Measurements from ENCODE around the gene KIF2C.
A peak's percentile ranks its signal among the peaks of the same experiment; 100 is the strongest.
"Not testable (repeated sequence)": the region's sequence is repeated elsewhere in the genome, so short reads cannot be mapped to it uniquely, and the experiment has no call there.

KIF2C gene

GRCh38 chr1:44799770-44800584, 60.3 kb downstream of the KIF2C start, which contains the start of gene PLK3:
PLK3 (plus strand) TSS chr1:44800377; CDS start chr1:44800464, 87 bp downstream.
- DNase-seq, result peak; percentile 67

DNA sequence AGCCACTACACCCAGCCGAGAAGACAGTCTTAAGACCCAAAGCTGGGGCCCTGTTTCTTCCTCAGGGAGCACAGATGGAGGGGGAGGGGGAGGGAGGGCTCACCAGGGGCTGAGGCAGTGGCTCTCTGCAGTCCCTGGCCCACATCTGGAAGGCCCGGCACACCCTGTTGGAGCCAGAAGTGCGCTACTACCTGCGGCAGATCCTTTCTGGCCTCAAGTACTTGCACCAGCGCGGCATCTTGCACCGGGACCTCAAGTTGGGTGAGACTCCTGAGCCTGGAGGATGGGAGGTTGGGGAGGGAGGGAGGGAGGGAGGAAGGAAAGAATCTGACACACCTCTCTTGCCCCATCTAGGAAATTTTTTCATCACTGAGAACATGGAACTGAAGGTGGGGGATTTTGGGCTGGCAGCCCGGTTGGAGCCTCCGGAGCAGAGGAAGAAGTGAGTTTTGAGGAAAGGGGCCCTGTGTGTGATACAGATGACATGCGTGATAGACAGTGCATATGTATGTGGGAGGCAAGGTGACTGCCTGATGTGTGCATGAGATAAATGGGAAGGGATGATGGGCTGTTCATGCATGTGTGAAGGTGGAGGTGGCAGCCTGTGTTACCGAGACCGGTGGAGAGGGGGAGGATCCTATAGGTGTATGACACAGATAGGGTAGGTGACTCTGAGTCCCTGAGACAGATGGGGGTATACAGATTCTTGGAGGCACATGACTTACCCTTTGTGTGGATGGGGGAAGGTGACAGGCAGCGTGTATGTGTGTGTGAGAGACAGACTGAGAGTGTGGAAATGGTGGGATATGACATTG, 62.1 kb downstream of the KIF2C start:
- DNase-seq, result no peak

GRCh38 chr1:44802306-44803061, 62.8 kb downstream of the KIF2C start:
- no peak for DNase-seq

GRCh38 chr1:44803062-44803311, 63.4 kb downstream of the KIF2C start:
- no peak for DNase-seq

GRCh38 chr1:44803312-44804095, 63.9 kb downstream of the KIF2C start:
- DNase-seq, result no peak

DNA sequence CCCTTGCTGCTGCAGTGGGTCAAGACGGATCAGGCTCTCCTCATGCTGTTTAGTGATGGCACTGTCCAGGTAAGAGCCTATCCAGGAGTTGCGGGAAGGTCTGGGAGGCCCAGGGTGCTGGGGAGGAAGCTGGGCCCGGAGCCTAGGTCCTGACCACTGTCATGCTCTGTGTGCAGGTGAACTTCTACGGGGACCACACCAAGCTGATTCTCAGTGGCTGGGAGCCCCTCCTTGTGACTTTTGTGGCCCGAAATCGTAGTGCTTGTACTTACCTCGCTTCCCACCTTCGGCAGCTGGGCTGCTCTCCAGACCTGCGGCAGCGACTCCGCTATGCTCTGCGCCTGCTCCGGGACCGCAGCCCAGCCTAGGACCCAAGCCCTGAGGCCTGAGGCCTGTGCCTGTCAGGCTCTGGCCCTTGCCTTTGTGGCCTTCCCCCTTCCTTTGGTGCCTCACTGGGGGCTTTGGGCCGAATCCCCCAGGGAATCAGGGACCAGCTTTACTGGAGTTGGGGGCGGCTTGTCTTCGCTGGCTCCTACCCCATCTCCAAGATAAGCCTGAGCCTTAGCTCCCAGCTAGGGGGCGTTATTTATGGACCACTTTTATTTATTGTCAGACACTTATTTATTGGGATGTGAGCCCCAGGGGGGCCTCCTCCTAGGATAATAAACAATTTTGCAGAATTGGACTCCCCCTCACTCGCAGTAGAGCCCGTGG, 65.8 kb downstream of the KIF2C start:
- DNase-seq, result no peak

- no peak for DNase-seq
Observed at GRCh38 chr1:44806025-44806703, 66.5 kb downstream of the KIF2C start.

DNA sequence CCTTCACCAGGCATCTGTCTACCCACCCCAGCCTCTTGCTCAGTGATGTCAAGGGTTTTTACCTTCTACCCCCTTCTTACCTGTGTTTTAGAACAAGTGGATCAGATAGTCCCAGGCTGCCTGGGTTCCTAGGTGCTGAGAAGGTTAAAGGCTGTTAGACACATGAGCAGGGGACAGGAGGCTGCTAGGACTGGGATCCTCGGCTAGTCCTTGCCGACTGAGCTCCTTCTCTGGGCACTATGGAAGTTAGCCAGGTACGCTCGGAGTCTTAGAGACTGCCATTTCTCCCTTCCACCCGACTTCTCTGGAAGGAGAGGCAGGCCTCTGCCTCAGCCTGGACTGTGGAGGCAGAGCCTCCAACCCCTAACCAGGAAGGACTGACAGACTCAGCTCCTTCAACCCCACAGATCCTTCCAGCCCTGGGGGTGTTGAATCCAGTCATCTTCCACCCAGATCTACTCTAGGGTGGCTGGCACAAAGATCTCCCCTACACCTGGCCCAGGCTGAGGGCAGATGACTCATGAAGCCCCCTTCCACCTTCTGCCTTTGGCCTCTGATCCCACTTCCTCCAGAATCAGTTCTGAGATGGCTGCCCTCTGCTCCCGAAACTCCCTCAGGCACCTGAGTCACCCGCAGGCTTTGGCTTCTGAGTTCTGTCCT, 67.2 kb downstream of the KIF2C start, which contains the start of gene DYNLT4:
TSS of gene DYNLT4 (minus strand) at position 648 of the 660 bp plus-strand sequence. CDS start 683 bp downstream, outside the sequence.
- DNase-seq, result no peak

DNA sequence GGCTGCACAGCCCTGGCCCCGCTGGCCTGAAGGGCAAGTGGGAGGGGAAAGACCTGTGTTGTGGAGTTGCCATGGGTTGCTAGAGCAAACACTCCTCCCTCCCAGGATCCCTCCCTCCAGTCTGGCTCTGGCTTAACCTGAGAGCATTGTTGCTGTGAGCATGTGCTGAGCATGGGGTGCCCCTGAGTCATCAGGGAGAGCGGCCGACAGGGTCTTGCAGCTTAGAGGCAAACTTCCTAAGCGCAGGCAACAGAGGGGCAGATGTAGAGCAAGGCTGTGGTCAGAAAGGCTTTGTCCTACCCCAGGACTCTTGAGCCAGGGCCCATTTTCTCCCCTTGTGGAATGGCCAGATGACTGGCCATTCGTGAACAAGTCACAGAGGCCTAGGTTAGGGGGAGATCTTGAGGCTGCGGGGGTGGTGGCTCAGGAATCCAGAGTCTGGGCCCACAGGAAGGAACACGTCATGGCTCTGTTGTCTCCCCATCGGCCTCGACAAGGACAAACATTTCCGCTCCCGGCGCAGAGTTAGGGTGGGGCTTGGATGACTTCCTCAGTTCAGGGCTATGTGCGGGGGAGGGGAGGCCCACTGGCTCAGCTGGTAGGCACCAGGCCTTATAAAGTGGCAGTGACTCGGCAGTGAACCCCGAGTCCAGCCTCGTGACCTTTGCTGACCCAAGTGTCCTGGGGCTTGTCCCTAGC, 67.9 kb downstream of the KIF2C start:
- peak; percentile 55 for DNase-seq

DNA sequence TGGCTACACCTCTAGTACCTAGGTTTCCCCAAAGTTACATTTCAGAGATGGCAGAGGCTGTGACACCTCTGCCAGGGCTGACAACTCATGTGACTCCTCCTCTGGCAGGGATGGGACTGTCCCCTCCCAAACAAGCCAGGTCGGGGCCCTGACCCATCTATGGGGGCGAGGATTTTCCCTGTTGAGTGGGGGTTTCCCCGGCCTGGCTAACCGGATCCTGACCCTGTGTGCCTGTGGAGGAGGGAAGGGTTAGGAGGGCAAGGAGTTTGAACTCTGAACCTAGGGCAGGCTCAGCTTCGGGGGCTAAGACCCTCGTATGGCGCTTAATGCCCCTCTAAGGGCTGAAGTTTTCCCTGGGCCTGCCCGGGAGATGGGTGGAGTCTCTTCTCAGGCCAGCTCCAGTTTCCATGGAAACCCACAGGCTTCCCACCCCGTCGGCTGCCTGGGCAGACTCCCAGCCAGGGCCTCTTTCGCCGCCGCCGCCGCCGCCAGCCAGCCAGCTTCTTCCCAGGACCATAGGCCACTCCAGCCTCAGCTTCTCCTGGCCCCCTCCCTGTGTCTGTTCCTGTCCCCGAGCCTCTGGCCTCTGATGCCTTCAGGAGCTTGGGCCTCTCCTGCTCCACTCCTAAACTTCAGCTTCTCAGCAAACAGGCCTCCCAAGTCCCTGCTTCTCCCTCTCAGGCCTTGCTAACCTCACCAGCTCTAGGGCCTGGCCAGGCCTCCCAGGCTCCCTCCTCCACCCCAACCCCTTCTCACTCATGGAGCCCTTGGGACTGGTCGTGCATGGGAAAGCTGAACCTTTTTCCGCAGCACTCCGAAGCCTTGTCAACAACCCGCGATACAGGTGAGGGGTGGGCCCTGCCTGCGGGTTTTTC, 68.7 kb downstream of the KIF2C start, which contains the start of gene BTBD19:
TSS of gene BTBD19 (plus strand) at position 461 of the 875 bp plus-strand sequence. CDS start at position 759, 298 bp downstream.
- DNase-seq, result no peak

DNA sequence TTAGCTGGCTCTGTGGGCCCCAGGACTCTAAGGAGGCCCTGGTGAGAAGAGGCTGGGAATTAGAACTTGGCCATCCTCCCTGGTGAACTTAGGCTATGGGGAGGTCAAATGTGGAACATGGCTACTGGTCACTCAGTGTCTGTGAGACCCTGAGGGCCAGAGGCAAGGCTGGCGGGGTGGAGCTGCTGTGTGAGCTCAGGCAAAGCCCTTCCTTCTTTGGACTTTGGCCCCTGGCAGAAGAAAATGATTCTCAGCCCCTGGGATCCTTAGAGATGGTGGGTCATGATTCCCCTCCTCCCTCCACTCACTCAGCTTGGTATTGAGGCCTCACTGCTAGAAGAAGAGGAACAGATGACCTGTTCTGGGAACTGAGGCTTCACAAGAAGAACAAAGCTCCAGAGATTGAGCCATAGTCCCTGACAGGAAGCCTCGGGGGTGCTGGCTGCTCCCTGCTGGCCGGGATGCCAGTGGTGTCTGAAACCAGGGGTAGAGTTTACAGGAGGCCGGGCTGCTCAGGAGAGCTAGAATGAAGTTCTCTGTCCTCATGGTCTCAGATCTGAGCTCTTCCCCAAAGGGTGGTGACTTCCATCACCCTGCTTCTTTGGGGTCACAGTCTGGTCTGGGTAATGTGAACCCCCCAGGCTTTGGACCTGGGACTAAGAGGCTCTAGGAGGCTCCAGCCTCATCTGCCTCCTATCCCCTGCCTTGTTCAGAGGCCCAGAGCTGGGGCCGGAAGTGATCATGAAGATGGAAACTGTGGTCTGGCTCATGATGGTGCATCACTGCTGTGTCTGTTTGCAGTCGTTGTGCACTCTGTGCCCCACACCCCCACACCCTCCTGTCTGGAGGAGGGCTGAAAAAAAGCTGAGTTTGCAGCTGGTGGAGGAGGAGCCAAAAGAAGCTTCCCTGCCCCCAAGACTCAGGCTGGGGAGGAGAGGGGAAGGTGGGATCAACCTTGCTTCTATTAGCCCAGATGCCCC, 69.6 kb downstream of the KIF2C start:
- no peak for DNase-seq

DNA sequence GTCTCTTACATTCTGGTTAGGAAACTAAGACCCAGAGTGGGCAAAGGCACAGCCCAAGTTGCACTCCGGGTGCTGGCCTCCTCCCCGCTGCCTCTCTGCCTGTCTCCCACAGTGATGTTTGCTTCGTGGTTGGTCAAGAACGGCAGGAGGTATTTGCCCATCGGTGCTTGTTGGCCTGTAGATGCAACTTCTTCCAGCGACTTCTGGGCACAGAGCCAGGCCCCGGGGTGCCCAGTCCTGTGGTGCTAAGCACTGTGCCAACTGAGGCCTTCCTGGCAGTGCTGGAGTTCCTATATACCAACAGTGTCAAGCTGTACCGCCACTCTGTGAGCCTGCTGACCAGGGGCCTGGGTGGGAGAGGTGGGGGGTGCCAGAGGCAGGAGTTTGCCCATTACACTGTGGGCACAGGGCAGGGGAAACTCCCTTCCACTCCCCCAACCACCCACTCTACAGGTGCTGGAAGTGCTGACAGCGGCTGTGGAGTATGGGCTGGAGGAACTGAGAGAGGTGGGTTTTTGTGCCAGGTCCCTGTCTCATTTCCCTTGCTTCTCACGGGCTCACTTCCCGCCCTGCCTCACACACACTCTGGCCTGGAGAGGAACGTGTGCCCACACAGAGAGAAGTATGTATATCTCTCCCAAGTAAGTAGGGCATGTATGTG, 70.6 kb downstream of the KIF2C start:
- no peak for DNase-seq

- DNase-seq, result not testable (repeated sequence)
Observed at GRCh38 chr1:44810762-44811105, 71.1 kb downstream of the KIF2C start.

DNA sequence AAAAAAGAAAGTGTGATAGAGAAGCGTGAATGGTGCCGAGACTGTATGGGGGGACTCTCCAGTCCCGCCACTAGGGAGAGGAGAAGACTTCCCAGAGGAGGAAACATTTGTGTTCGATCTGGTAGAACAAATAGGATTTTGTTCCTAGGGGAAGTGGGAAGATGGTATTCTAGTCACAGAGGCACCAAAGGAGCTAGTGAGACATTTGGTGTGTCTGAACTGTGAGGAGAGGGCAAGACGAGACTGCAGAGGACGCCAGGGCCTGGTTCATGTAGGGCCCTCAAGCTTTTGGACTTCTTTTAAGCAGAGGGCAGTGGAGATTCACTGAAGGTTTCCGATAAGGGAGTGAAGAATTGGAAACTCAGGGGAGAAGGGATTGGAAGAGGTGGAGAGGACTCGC, 71.6 kb downstream of the KIF2C start:
- no peak for DNase-seq

- no peak for DNase-seq
Observed at GRCh38 chr1:44812822-44813543, 73.3 kb downstream of the KIF2C start.

DNA sequence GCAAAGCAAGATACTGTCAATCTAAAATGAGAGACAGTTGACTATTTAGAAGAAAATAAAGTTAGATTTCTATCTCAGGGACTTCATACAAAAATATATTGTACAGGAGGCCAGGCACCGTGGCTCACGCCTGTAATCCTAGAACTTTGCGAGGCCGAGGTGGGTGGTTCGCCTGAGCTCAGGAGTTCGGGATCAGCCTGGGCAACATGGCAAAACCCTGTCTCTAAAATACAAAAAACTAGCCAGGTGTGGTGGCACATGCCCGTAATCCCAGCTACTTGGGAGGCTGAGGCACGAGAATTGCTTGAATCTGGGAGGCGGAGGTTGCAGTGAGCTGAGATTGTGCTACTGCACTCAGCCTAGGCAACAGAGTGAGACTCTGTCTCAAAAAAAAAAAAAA, 76.3 kb downstream of the KIF2C start:
- DNase-seq, result not testable (repeated sequence)

Data from SIG-M5 (cell line).